ENCODE results near the gene LGI2.
"Not testable (repeated sequence)": the region's sequence is repeated elsewhere in the genome, so short reads cannot be mapped to it uniquely, and the experiment has no call there.

The LGI2 gene

GRCh38 chr4:25028851-25029250 lies 1.9 kb downstream of the LGI2 start:
- H3K27me3 Mint-ChIP-seq, result peaks cover 49% of the 10 kb centered on the region
- no peaks in the 10 kb centered on the region for H3K4me1 Mint-ChIP-seq
- CTCF ChIA-PET, result no interaction called here
- H3K36me3 Mint-ChIP-seq, result no peaks in the 10 kb centered on the region
- H3K27ac Mint-ChIP-seq, result no peak overlapping the region
- no peak overlapping the region for H3K4me3 Mint-ChIP-seq
- DNase-seq, result no peak
- H3K9me3 Mint-ChIP-seq, result no peaks in the 10 kb centered on the region

- peaks cover 5% of the 10 kb centered on the region for H3K27me3 Mint-ChIP-seq
- H3K4me1 Mint-ChIP-seq, result no peaks in the 10 kb centered on the region
- H3K4me3 Mint-ChIP-seq, result no peak overlapping the region
- H3K36me3 Mint-ChIP-seq, result no peaks in the 10 kb centered on the region
- no peak overlapping the region for H3K27ac Mint-ChIP-seq
- DNase-seq, result no peak
- CTCF ChIA-PET, result no interaction called here
- H3K9me3 Mint-ChIP-seq, result no peaks in the 10 kb centered on the region
These were observed 8.0 kb downstream of the LGI2 start for GRCh38 chr4:25022766-25023165.

GRCh38 chr4:25021216-25021615 lies 9.5 kb downstream of the LGI2 start:
- DNase-seq, result no peak
- H3K27me3 Mint-ChIP-seq, result peaks cover 5% of the 10 kb centered on the region

GRCh38 chr4:25020236-25020635 lies 10.5 kb downstream of the LGI2 start:
- Mint-ChIP-seq H3K27ac (no peak overlapping the region), H3K4me3 (no peak overlapping the region), H3K9me3 (no peaks in the 10 kb centered on the region), H3K27me3 (peaks cover 5% of the 10 kb centered on the region), H3K36me3 (no peaks in the 10 kb centered on the region), H3K4me1 (no peaks in the 10 kb centered on the region)
- DNase-seq, result no peak
- CTCF ChIA-PET, result no interaction called here

More at GRCh38 chr4:25021216-25021615, 9.5 kb downstream of the LGI2 start:
- no peaks in the 10 kb centered on the region for H3K9me3 Mint-ChIP-seq
- H3K27ac Mint-ChIP-seq, result no peak overlapping the region
- H3K4me3 Mint-ChIP-seq, result no peak overlapping the region
- CTCF ChIA-PET, result no interaction called here
- no peaks in the 10 kb centered on the region for H3K36me3 Mint-ChIP-seq
- H3K4me1 Mint-ChIP-seq, result no peaks in the 10 kb centered on the region

- DNase-seq, result no peak
- no peaks in the 10 kb centered on the region for H3K4me1 Mint-ChIP-seq
- CTCF ChIA-PET, result no interaction called here
- H3K27me3 Mint-ChIP-seq, result peaks cover 8% of the 10 kb centered on the region
- no peaks in the 10 kb centered on the region for H3K36me3 Mint-ChIP-seq
- no peak overlapping the region for H3K4me3 Mint-ChIP-seq
- no peaks in the 10 kb centered on the region for H3K9me3 Mint-ChIP-seq
- no peak overlapping the region for H3K27ac Mint-ChIP-seq
These were observed 11.2 kb downstream of the LGI2 start for GRCh38 chr4:25019501-25019900.

- no peak for DNase-seq
- no peaks in the 10 kb centered on the region for H3K36me3 Mint-ChIP-seq
- H3K4me1 Mint-ChIP-seq, result no peaks in the 10 kb centered on the region
- no peak overlapping the region for H3K4me3 Mint-ChIP-seq
- no peaks in the 10 kb centered on the region for H3K9me3 Mint-ChIP-seq
- no peak overlapping the region for H3K27ac Mint-ChIP-seq
- CTCF ChIA-PET, result interaction anchor here (0.8 kb wide), 1 partner anchor 36 kb away, joined by 6 read pairs; no protein-coding TSS in a partner anchor
- peaks cover 4% of the 10 kb centered on the region for H3K27me3 Mint-ChIP-seq
These were observed 15.7 kb downstream of the LGI2 start for GRCh38 chr4:25015012-25015411.

- not testable (repeated sequence) for H3K36me3 Mint-ChIP-seq, H3K4me3 Mint-ChIP-seq, H3K27me3 Mint-ChIP-seq, DNase-seq, H3K4me1 Mint-ChIP-seq, H3K9me3 Mint-ChIP-seq, H3K27ac Mint-ChIP-seq
- CTCF ChIA-PET, result interaction anchor here (0.8 kb wide), 1 partner anchor 36 kb away, joined by 6 read pairs; no protein-coding TSS in a partner anchor
These were observed 16.1 kb downstream of the LGI2 start for GRCh38 chr4:25014662-25014983.

- CTCF ChIA-PET, result interaction anchor here (0.8 kb wide), 1 partner anchor 35 kb away, joined by 6 read pairs; no protein-coding TSS in a partner anchor
- Mint-ChIP-seq H3K9me3 (no peaks in the 10 kb centered on the region), H3K27ac (no peak overlapping the region), H3K27me3 (peaks cover 8% of the 10 kb centered on the region), H3K4me1 (no peaks in the 10 kb centered on the region), H3K4me3 (no peak overlapping the region), H3K36me3 (no peaks in the 10 kb centered on the region)
- no peak for DNase-seq
These were observed 16.7 kb downstream of the LGI2 start for GRCh38 chr4:25013756-25014661.

- H3K36me3 Mint-ChIP-seq, result no peaks in the 10 kb centered on the region
These were observed 18.1 kb downstream of the LGI2 start for GRCh38 chr4:25012655-25013054.

GRCh38 chr4:25011135-25011866 lies 19.4 kb downstream of the LGI2 start:
- Mint-ChIP-seq H3K4me1 (no peaks in the 10 kb centered on the region), H3K27ac (no peak overlapping the region), H3K36me3 (no peaks in the 10 kb centered on the region), H3K4me3 (no peak overlapping the region), H3K9me3 (no peaks in the 10 kb centered on the region), H3K27me3 (peaks cover 10% of the 10 kb centered on the region)
- CTCF ChIA-PET, result interaction anchor here (0.6 to 1.3 kb wide), 2 partner anchors 35 to 563 kb away, joined by 3 read pairs; no protein-coding TSS in a partner anchor
- no peak for DNase-seq

More at GRCh38 chr4:25012655-25013054, 18.1 kb downstream of the LGI2 start:
- no peaks in the 10 kb centered on the region for H3K9me3 Mint-ChIP-seq
- CTCF ChIA-PET, result interaction anchor here (1.3 kb wide), 1 partner anchor 33 kb away, joined by 3 read pairs; no protein-coding TSS in a partner anchor
- no peak for DNase-seq
- no peak overlapping the region for H3K4me3 Mint-ChIP-seq
- H3K4me1 Mint-ChIP-seq, result no peaks in the 10 kb centered on the region
- H3K27ac Mint-ChIP-seq, result no peak overlapping the region
- peaks cover 10% of the 10 kb centered on the region for H3K27me3 Mint-ChIP-seq

- CTCF ChIA-PET, result no interaction called here
- Mint-ChIP-seq H3K4me3 (no peak overlapping the region), H3K9me3 (no peaks in the 10 kb centered on the region), H3K27me3 (peaks cover 9% of the 10 kb centered on the region), H3K36me3 (no peaks in the 10 kb centered on the region), H3K27ac (no peak overlapping the region), H3K4me1 (no peaks in the 10 kb centered on the region)
- DNase-seq, result no peak
These were observed 23.1 kb downstream of the LGI2 start for GRCh38 chr4:25007598-25007997.

GRCh38 chr4:25002681-25003080 lies 28.1 kb downstream of the LGI2 start:
- Mint-ChIP-seq H3K36me3 (no peaks in the 10 kb centered on the region), H3K27me3 (peaks cover 9% of the 10 kb centered on the region), H3K4me1 (peaks cover 4% of the 10 kb centered on the region), H3K4me3 (no peak overlapping the region), H3K9me3 (no peaks in the 10 kb centered on the region), H3K27ac (no peak overlapping the region)
- CTCF ChIA-PET, result no interaction called here
- no peak for DNase-seq

- no peaks in the 10 kb centered on the region for H3K36me3 Mint-ChIP-seq
- CTCF ChIA-PET, result interaction anchor here (1.9 kb wide), 1 partner anchor 21 kb away, joined by 7 read pairs; no protein-coding TSS in a partner anchor
- H3K27me3 Mint-ChIP-seq, result peaks cover 12% of the 10 kb centered on the region
- no peak overlapping the region for H3K4me3 Mint-ChIP-seq
- DNase-seq, result no peak
- H3K4me1 Mint-ChIP-seq, result peaks cover 4% of the 10 kb centered on the region
- H3K27ac Mint-ChIP-seq, result no peak overlapping the region
- no peaks in the 10 kb centered on the region for H3K9me3 Mint-ChIP-seq
These were observed 29.2 kb downstream of the LGI2 start for GRCh38 chr4:25001509-25001908.

- DNase-seq, result no peak
- H3K4me3 Mint-ChIP-seq, result no peak overlapping the region
- peaks cover 8% of the 10 kb centered on the region for H3K27me3 Mint-ChIP-seq
- CTCF ChIA-PET, result interaction anchor here (1.9 kb wide), 1 partner anchor 21 kb away, joined by 7 read pairs; no protein-coding TSS in a partner anchor
- H3K36me3 Mint-ChIP-seq, result no peaks in the 10 kb centered on the region
- no peak overlapping the region for H3K27ac Mint-ChIP-seq
- no peaks in the 10 kb centered on the region for H3K9me3 Mint-ChIP-seq
- peaks cover 4% of the 10 kb centered on the region for H3K4me1 Mint-ChIP-seq
These were observed 30.1 kb downstream of the LGI2 start for GRCh38 chr4:25000639-25001038.

Measured in activated naive CD4-positive, alpha-beta T cell treated with anti-CD3 and anti-CD28 coated beads, Interleukin-2, amount 10 ng/mL, durations not matched to agents 7 days and 5 days (primary cell).